ENCODE measurements around the gene MXRA8. TPM values are rescaled to one million over a fixed set of nuclear protein-coding genes. Genes with fewer than 3 reads are reported as not detected.
"Not testable (repeated sequence)": the region's sequence is repeated elsewhere in the genome, so short reads cannot be mapped to it uniquely, and the experiment has no call there.

MXRA8 gene
- polyA plus RNA-seq, 5 donors = 108 to 164 (median 155) TPM

DNA sequence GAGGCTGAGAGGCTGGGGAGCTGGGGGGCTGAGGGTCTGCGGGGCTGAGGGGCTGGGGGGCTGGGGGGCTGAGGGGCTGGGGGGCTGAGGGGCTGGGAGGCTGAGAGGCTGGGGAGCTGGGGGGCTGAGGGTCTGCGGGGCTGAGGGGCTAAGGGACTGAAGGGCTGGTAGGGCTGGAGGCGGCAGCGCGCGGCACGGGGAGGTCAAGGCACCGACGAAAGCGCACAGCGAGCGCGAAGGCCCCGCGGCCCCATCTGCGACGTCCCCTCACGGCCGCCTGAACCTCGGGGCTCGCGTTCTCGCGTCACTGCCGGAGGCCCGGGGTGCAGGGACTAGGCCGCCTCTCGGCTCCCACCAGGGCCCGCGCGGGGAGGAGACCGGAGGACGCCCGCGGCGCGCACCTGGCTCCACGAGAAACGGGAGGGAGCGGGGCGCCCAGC is 34.3 kb downstream of the MXRA8 start:
- DNase-seq = no peak

GRCh38 chr1:1322952-1323351 is 35.4 kb downstream of the MXRA8 start:
- DNase-seq = no peak

- no peak for DNase-seq
These were observed 35.9 kb downstream of the MXRA8 start for GRCh38 chr1:1322418-1322817.

GRCh38 chr1:1321477-1321876 is 36.9 kb downstream of the MXRA8 start:
- no peak for DNase-seq

DNA sequence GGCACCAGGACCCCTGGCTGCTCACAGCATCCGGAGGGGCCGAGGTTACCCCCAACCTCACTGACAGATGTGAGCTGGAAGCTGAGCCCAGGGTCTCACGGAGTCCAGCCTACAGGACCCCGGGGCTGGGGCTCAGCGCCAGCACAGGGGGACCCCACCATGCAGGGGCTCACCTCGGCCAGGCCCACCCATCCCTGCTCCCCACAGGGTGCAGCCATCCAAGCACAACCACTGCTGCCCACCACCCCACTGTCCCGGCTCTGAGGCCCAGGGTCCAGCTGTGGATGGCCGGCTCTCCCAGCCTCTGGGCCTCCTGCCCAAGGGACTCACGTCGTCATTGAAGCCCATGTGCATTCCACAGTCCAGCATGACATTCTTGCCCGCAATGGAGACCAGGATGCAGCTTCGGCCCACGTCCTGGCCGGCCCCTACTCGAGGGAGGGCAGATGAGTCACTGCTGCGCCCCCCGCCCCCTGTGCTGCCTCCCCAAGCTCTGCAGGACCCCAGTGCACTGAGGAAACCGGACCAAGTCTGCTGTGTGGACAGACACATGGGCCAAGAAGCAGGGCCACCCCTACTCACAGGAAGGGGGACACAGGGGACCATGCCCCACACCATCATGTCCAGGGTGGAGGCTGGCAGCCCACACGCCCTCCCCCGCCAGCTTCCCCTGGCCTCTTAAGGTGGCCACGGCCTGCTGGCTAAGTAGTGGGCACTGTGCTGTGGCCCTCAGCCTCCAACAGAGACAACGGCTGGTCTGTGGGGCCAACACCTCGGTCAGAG is 37.5 kb downstream of the MXRA8 start:
- no peak for DNase-seq

GRCh38 chr1:1319646-1319941 is 38.8 kb downstream of the MXRA8 start:
- DNase-seq = no peak

DNA sequence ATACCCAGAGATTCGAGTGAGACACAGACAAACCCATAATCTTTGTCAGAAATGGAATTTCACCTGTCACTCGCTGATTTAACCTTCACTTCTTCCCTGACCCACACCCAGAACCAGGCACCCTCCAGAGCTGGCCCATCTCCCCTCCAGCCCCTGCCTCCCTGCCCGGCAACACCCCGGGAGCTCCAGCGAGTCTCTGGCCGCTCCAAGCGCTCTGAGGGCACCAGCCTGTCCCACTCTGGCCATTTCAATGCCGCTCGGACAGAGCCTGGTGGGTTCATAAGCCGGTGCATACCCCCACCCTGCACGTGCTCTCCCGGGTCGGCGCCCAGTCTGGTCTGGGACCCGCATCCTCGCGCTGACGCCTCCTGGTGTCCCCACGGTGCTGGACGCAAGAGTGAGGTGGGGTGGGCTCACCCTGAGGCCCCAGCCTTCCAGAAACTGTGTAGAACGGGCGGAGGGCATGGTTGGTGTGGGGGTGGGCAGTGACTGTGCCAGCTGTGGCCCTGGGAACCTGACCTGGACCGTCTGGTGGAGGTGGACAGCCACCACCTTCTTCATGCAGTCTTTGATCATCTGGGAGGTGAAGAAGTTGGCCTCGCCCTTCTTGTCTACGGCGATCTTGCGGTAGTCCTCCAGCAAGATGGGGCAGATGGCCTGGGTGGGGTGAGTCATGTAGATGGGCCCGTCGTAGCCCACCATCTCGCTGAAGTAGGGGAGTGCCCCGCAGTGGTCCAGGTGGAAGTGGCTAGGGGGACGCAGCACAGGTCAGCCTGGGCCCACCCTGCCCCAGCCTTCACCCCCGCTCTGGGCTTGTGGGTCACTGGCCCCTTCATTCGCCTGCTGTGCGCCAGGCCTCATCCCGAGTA is 39.3 kb downstream of the MXRA8 start:
- no peak for DNase-seq

GRCh38 chr1:1318131-1318652 is 40.2 kb downstream of the MXRA8 start:
- DNase-seq = no peak

DNA sequence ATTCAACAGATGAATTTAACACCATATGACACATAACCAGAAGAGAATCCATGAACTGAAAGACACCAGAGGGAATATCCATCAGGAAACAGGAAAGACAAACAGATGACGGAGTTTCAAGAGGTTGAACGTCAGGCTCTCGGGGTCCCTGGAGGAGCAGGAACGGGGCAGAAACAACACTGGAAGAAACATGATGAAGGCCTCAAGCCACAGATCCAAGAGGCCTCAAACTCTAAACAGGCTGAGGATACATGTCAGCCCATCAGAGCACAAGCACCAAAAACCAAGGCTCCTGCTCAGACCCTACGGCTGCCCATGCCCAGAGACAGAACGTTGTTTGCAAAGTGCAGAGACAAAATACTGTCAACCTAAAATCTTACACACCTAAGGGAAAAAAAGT is 40.9 kb downstream of the MXRA8 start:
- no peak for DNase-seq

DNA sequence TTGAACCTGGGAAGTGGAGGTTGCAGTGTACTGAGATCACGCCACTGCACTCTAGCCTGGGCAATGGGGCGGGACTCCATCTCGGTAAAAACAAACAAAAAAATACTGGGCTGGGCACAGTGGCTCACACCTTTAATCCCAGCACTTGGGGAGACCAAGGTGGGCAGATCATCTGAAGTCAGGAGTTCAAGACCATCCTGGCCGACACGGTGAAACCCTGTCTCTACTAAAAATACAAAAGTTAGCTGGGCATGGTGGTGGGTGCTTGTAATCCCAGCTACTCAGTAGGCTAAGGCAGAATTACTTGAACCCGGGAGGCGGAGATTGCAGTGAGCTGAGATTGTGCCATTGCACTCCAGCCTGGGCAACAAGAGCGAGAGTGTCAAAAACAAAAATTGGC is 42.2 kb downstream of the MXRA8 start:
- DNase-seq = not testable (repeated sequence)

DNA sequence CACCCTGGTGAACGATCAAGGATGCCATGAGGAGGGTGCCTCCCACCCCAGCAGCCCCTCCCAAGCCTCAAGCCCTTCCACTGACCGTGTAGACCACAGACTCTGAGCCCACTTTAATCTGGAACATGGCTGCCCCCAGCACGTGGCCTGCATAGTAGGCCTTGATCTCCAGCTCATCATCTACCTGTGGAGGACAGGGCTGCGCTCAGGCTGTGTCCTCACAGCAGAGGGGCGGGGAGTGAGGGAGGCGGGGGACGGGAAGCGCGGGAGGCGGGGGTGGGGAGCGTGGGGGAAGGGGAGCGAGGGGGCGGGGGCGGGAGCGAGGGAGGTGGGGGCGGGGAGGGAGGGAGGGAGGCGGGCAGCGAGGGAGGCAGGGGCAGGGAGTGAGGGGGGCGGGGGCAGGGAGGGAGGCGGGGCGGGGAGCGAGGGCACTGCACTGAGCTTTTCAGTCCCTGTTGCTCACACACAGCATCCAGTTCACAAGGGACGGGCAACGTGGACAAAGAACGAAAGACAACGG is 42.9 kb downstream of the MXRA8 start:
- no peak for DNase-seq

DNA sequence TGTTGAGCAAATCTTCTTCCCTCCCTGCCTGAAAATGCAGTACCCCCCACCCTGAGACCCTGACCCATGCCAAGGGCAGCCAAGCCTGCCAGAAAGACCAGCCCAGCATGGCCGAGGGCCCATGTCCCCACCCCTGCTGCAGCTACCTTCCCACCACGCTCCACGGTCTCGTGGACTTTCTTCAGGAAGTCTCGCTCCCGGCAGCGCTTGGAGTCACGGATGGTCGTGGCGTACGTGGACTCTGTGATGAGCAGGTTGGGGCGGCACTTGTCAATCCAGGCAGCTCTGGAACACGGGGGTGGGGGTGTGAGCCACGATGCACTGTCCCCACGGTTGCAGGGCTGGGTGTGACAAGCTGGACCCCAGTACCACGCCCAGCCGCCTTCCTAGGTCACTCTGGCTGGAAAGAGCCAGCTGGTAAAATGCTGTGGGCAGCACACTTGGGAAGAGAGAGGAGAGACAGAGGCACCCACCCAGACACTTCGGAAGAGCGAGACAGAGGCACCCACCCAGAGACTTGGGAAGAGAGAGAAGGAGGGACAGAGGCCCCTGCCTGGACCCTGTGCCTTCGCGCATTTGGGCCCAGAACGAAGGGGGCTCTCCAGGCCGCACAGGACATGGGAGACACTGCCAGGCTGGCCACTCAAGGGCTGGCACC is 43.5 kb downstream of the MXRA8 start:
- DNase-seq = no peak

DNA sequence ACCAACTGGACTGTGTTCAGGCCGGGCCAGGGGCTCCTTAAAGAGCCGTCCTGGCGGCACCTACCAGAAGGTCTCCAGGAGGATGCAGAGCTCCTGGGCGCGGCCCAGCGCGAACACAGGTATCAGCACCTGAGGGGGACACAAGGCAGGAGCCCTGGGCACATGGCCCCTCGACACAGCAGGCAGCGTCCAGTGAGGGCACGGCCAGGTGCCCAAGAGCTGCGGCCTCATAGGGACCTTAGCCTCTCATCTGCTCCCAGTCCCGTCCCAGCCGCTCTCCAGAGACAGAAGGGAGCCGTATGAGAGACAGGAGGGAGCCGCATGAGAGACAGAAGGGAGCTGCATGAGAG is 44.1 kb downstream of the MXRA8 start:
- DNase-seq = no peak

- DNase-seq = no peak
These were observed 44.7 kb downstream of the MXRA8 start for GRCh38 chr1:1313500-1314236.

GRCh38 chr1:1312450-1313314 is 45.7 kb downstream of the MXRA8 start:
- no peak for DNase-seq

DNA sequence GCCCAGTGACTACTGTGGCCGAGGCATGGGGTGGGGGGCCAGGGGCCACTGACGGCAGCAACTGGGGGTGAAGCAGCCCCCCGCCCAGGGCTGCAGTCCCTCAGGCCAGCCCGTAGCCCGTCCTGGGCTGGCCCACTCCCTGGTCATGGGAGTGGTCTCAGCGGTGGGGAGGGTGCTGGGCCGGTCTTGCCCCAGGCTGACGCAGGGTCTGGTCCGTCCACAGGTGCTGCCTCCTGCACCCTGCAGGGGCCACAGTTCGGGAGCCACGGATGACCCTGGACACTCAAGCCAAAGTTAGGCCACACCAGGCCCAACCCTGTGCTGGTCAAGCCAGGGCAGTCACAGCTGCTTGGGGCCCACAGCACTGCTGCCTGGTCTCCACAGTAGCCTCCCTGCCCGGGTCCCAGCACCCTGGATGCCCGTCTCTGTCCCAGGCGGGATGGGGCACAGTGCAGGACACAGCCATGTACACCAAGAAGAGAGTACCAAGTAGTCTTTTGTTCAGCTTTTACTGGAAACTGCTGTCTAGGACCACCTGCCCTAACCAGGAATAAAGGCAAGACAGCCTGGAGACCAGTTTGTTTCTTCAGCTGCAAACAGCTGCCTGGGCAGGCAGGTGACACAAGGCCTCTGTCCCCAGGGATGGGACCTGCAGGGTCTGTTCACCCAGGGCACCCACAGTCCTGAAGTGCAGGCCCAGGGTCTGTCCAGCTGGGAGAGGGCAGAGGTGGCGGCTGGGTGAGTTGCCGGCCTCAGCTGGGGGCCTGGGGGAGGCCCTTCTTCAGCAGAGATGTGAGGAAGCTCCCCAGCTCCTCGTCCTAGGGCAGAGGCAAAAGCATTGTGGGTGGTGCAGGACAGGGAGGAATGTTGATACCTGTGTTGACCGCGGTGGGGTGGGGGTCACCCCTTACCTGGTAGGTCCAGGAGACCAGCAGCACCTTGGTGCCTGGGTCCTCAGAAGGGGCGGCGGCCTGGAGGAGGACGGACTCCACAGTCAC is 46.9 kb downstream of the MXRA8 start:
- DNase-seq = no peak

- no peak for DNase-seq
These were observed 47.8 kb downstream of the MXRA8 start for GRCh38 chr1:1310476-1311053.

DNA sequence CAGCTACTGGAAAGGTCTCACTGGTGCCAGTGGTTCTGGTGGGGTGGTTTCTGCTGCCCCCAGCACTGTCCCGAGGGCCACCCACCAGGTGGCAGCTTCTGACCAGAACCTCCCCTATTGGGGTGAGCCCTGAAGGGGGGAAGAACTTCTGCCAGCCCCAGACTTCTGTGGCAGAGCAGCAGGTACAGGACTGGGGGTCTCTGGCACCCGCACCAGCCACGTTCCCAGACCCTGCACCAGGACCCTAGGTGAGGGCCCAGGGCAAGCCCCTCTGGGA is 48.3 kb downstream of the MXRA8 start:
- DNase-seq = no peak
